Fibroblast of pulmonary artery (primary cell): ENCODE data around the gene ITIH3.
A peak's percentile ranks its signal among the peaks of the same experiment; 100 is the strongest.

Experiments
- DNase-seq: peaks from one replicate; pipeline ENCODE4 v3.0.0-alpha.2; 2010; ENCODE audit warnings: low read depth
- H3K4me3 ChIP-seq: replicated peaks from 2 replicates; pipeline ENCODE4 v1.5.1; 2011; ENCODE audit warnings: low read depth, mild to moderate bottlenecking, control low read depth, low read length, moderate library complexity
- CTCF ChIP-seq: IDR thresholded peaks from 2 replicates; pipeline ENCODE4 v1.5.1; 2011; ENCODE audit warnings: mild to moderate bottlenecking, control low read depth, low read length, inconsistent platforms; ENCODE audit errors: missing control alignments

Gene ITIH3

GRCh38 chr3:52794612-52795099 lies at the start of gene ITIH3:
Gene ITIH3, plus strand, starts transcription at chr3:52794796. Its CDS starts 8 bp downstream, at chr3:52794804.
- TF ChIP-seq CTCF = no peak

GRCh38 chr3:52752045-52752660 lies 42.4 kb upstream of the ITIH3 start:
- DNase-seq = no peak
- no peak overlapping the region for H3K4me3 ChIP-seq
- no peak for TF ChIP-seq CTCF

More at GRCh38 chr3:52794612-52795099, at the start of gene ITIH3:
- H3K4me3 ChIP-seq = no peak within 1 kb of the TSS
- no peak for DNase-seq

- no peak for DNase-seq
- no peak for TF ChIP-seq CTCF
- no peak overlapping the region for H3K4me3 ChIP-seq
These were observed 40.2 kb upstream of the ITIH3 start for GRCh38 chr3:52754373-52754772.

GRCh38 chr3:52756141-52756540 lies 38.5 kb upstream of the ITIH3 start:
- no peak for DNase-seq
- H3K4me3 ChIP-seq = no peak overlapping the region
- TF ChIP-seq CTCF = no peak

GRCh38 chr3:52763466-52763865 lies 31.1 kb upstream of the ITIH3 start:
- peak; percentile 73 for DNase-seq
- no peak for TF ChIP-seq CTCF
- no peak overlapping the region for H3K4me3 ChIP-seq

- no peak for DNase-seq
- TF ChIP-seq CTCF = no peak
- H3K4me3 ChIP-seq = peak overlapping the region; percentile 82
These were observed 24.7 kb upstream of the ITIH3 start for GRCh38 chr3:52769786-52770455.
